Esophagus muscularis mucosa (tissue), 4 donors: ENCODE data around the gene DMRT2.

ENCODE experiments used
- EP300 ChIP-seq: sonication (generic); formaldehyde crosslinking; IDR thresholded peaks from one replicate; pipeline ENCODE4 v1.6.1; 2017; ENCODE audit warnings: antibody characterized with exemption
- POLR2A ChIP-seq: fragments of 450-650 bp; IDR thresholded peaks from one replicate; pipeline ENCODE4 v1.6.1; 2017; ENCODE audit warnings: antibody characterized with exemption, moderate library complexity, mild to moderate bottlenecking, low read depth
- POLR2AphosphoS5 ChIP-seq, 2 donors: sonication (generic); formaldehyde crosslinking; IDR thresholded peaks; one replicate each; pipeline ENCODE4 v1.6.1; 2017; ENCODE audit warnings: antibody characterized with exemption in 2 of 2
- TF ChIP-seq, protein P1 (sequence below), 3 experiments: fragments of 200-600 bp in 2 of 3; fragments of 450-650 bp in 1 of 3; sonication (generic) in 2 of 3; IDR thresholded peaks; one replicate each; pipeline ENCODE4 v1.5.1; 2017 to 2019; ENCODE audit warnings: antibody characterized with exemption in 3 of 3, mild to moderate bottlenecking in 2 of 3, moderate library complexity in 1 of 3

DNA sequence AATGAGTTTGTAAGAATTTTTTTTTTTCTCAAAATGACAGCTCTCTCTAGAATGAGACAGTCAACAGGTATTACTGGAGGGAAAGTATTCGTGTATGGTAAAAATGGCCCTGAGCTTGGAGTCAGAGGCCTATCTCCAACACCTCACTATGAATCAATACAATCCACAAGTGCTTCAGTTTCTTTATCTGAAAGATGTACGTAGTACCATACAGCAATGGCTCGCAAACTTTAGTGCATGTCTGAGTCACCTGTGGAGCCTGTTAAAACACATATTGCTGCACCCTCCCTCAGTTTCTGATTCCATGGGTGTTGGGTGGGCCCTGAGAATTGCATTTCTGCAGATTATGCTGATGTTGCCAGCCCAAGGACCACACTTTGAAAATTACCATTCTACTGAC, 44.6 kb downstream of the DMRT2 start:
- TF ChIP-seq, protein P1, sequence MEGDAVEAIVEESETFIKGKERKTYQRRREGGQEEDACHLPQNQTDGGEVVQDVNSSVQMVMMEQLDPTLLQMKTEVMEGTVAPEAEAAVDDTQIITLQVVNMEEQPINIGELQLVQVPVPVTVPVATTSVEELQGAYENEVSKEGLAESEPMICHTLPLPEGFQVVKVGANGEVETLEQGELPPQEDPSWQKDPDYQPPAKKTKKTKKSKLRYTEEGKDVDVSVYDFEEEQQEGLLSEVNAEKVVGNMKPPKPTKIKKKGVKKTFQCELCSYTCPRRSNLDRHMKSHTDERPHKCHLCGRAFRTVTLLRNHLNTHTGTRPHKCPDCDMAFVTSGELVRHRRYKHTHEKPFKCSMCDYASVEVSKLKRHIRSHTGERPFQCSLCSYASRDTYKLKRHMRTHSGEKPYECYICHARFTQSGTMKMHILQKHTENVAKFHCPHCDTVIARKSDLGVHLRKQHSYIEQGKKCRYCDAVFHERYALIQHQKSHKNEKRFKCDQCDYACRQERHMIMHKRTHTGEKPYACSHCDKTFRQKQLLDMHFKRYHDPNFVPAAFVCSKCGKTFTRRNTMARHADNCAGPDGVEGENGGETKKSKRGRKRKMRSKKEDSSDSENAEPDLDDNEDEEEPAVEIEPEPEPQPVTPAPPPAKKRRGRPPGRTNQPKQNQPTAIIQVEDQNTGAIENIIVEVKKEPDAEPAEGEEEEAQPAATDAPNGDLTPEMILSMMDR (IDR thresholded peaks at IDR 0.05) = no peak
- no peak for TF ChIP-seq EP300
- TF ChIP-seq POLR2A = no peak
- no peak for TF ChIP-seq POLR2AphosphoS5 (IDR thresholded peaks at IDR 0.05)
